H9 (cell line): ENCODE data around the gene THSD4. TPM values are rescaled to one million over a fixed set of nuclear protein-coding genes. Genes with fewer than 3 reads are reported as not detected.
A peak's percentile ranks its signal among the peaks of the same experiment; 100 is the strongest.

Experiments used
- DNase-seq: peaks from one replicate; pipeline ENCODE4 v3.0.0-alpha.2; 2017
- H2AFZ ChIP-seq: one replicate; pipeline ENCODE4 v1.6.1; 2013; ENCODE audit warnings: mild to moderate bottlenecking, low read length, control low read depth, moderate library complexity
- H2AK5ac ChIP-seq: 2 replicates; pipeline ENCODE4 v1.6.1; 2013; ENCODE audit warnings: low read length, control low read depth, mixed read lengths; ENCODE audit not compliant: insufficient read length
- H2BK120ac ChIP-seq: one replicate; pipeline ENCODE4 v1.6.1; 2013; ENCODE audit warnings: low read depth, mild to moderate bottlenecking, low read length, control low read depth, inconsistent platforms; ENCODE audit not compliant: poor library complexity, severe bottlenecking
- H2BK12ac ChIP-seq: 2 replicates; pipeline ENCODE4 v1.6.1; 2013; ENCODE audit warnings: low read length, control low read depth, mixed read lengths, low read depth; ENCODE audit not compliant: insufficient read length
- H2BK15ac ChIP-seq: 2 replicates; pipeline ENCODE4 v1.6.1; 2013; ENCODE audit warnings: low read depth, low read length, control low read depth
- H2BK20ac ChIP-seq: one replicate; pipeline ENCODE4 v1.6.1; 2013; ENCODE audit warnings: low read depth, mild to moderate bottlenecking, low read length, control low read depth, inconsistent platforms; ENCODE audit not compliant: poor library complexity, severe bottlenecking
- H2BK5ac ChIP-seq: 2 replicates; pipeline ENCODE4 v1.6.1; 2013; ENCODE audit warnings: low read length, control low read depth, mixed read lengths; ENCODE audit not compliant: insufficient read length
- H3K14ac ChIP-seq: 2 replicates; pipeline ENCODE4 v1.6.1; 2013; ENCODE audit warnings: low read length, control low read depth; ENCODE audit not compliant: insufficient read depth
- H3K18ac ChIP-seq: 2 replicates; pipeline ENCODE4 v1.6.1; 2013; ENCODE audit warnings: low read depth, mild to moderate bottlenecking, mixed read lengths, low read length, control low read depth; ENCODE audit not compliant: insufficient read length
- H3K23ac ChIP-seq: 2 replicates; pipeline ENCODE4 v1.6.1; 2013; ENCODE audit warnings: low read length, control low read depth, mixed read lengths, low read depth; ENCODE audit not compliant: insufficient read length
- H3K23me2 ChIP-seq: 2 replicates; pipeline ENCODE4 v1.6.1; 2013; ENCODE audit warnings: low read depth, mild to moderate bottlenecking, mixed read lengths, low read length, control low read depth; ENCODE audit not compliant: insufficient read length, poor library complexity, severe bottlenecking
- H3K27ac ChIP-seq: 2 replicates; pipeline ENCODE4 v1.5.1; 2013; ENCODE audit warnings: low read length, control low read depth, mixed read lengths, low read depth; ENCODE audit not compliant: insufficient read length
- H3K27me3 ChIP-seq: 2 replicates; pipeline ENCODE4 v1.6.1; 2013; ENCODE audit warnings: low read length, control low read depth, inconsistent platforms; ENCODE audit not compliant: insufficient read depth
- H3K4ac ChIP-seq: 2 replicates; pipeline ENCODE4 v1.6.1; 2013; ENCODE audit warnings: low read depth, mild to moderate bottlenecking, control low read depth, inconsistent platforms, low read length, moderate library complexity
- H3K4me1 ChIP-seq: 2 replicates; pipeline ENCODE4 v1.6.1; 2013; ENCODE audit warnings: low read length, control low read depth, inconsistent platforms; ENCODE audit not compliant: insufficient read depth
- H3K4me2 ChIP-seq: 2 replicates; pipeline ENCODE4 v1.6.1; 2013; ENCODE audit warnings: low read length, control low read depth, mixed read lengths; ENCODE audit not compliant: insufficient read length, insufficient read depth
- H3K56ac ChIP-seq: 2 replicates; pipeline ENCODE4 v1.6.1; 2013; ENCODE audit warnings: low read depth, mild to moderate bottlenecking, mixed read lengths, low read length, control low read depth; ENCODE audit not compliant: insufficient read length
- H3K79me1 ChIP-seq: 2 replicates; pipeline ENCODE4 v1.6.1; 2013; ENCODE audit warnings: low read depth, mild to moderate bottlenecking, moderate library complexity, low read length, control low read depth, inconsistent platforms; ENCODE audit not compliant: insufficient read depth, poor library complexity, severe bottlenecking
- H3K79me2 ChIP-seq: 2 replicates; pipeline ENCODE4 v1.6.1; 2013; ENCODE audit warnings: low read length, control low read depth, inconsistent platforms; ENCODE audit not compliant: insufficient read depth
- H3K9ac ChIP-seq: 2 replicates; pipeline ENCODE4 v1.6.1; 2013; ENCODE audit warnings: low read length, control low read depth, mixed read lengths; ENCODE audit not compliant: insufficient read length; ENCODE audit errors: extremely low read depth
- H3K9me3 ChIP-seq: one replicate; pipeline ENCODE4 v1.6.1; 2013; ENCODE audit warnings: low read depth, low read length, inconsistent platforms; ENCODE audit not compliant: control insufficient read depth
- H3T11ph ChIP-seq: one replicate; pipeline ENCODE4 v1.6.1; 2013; ENCODE audit warnings: mild to moderate bottlenecking, low read length, control low read depth, inconsistent platforms
- H4K20me1 ChIP-seq: one replicate; pipeline ENCODE4 v1.6.1; 2013; ENCODE audit not compliant: control insufficient read depth, insufficient read length, insufficient read depth
- H4K5ac ChIP-seq: 2 replicates; pipeline ENCODE4 v1.6.1; 2013; ENCODE audit warnings: low read depth, mild to moderate bottlenecking, mixed read lengths, low read length, control low read depth; ENCODE audit not compliant: insufficient read length
- H4K8ac ChIP-seq: replicated peaks from 2 replicates; pipeline ENCODE4 v1.6.1; 2013; ENCODE audit warnings: low read length, control low read depth, mixed read lengths, low read depth; ENCODE audit not compliant: insufficient read length
- H4K91ac ChIP-seq: 2 replicates; pipeline ENCODE4 v1.6.1; 2013; ENCODE audit warnings: low read depth, mild to moderate bottlenecking, moderate library complexity, mixed read lengths, low read length, control low read depth; ENCODE audit not compliant: insufficient read length
- H3K27ac Mint-ChIP-seq, 3 experiments: 2 replicates in 2 of 3; 3 replicates in 1 of 3; pipeline ENCODE4 v1.8.0; 2020 to 2021; ENCODE audit warnings: mixed read lengths in 3 of 3, mild to moderate bottlenecking in 1 of 3, moderate library complexity in 1 of 3
- H3K27me3 Mint-ChIP-seq: 2 replicates; pipeline ENCODE4 v1.8.0; 2021; ENCODE audit warnings: low read depth, mild to moderate bottlenecking, moderate library complexity, mixed read lengths
- H3K36me3 Mint-ChIP-seq, 3 experiments: 2 replicates in 2 of 3; 3 replicates in 1 of 3; pipeline ENCODE4 v1.8.0; 2020 to 2021; ENCODE audit warnings: low read depth in 3 of 3, mixed read lengths in 3 of 3; ENCODE audit not compliant: insufficient read depth in 1 of 3
- H3K4me1 Mint-ChIP-seq, 2 experiments: 2 replicates each; pipeline ENCODE4 v1.8.0; 2020; ENCODE audit warnings: mixed read lengths in 2 of 2
- H3K4me3 Mint-ChIP-seq, 2 experiments: 2 replicates in 1 of 2; 3 replicates in 1 of 2; pipeline ENCODE4 v1.8.0; 2020 to 2021; ENCODE audit warnings: mild to moderate bottlenecking in 2 of 2, mixed read lengths in 2 of 2, moderate library complexity in 1 of 2
- H3K9me3 Mint-ChIP-seq, 2 experiments: 2 replicates in 1 of 2; 3 replicates in 1 of 2; pipeline ENCODE4 v1.8.0; 2020; ENCODE audit warnings: mild to moderate bottlenecking in 2 of 2, mixed read lengths in 2 of 2, moderate library complexity in 1 of 2
- CTCF ChIP-seq: fragments of 200-600 bp; sonication (generic); conservative IDR thresholded peaks from 3 replicates; pipeline ENCODE4 v1.8.0; 2021; ENCODE audit warnings: antibody characterized with exemption, mild to moderate bottlenecking
- WGBS: extraction: QIAGEN DNeasy Blood & Tissue Kit; methylation state at CpG from one replicate; pipeline ENCODE4 v1.1.7; 2013; ENCODE audit warnings: missing lambda C conversion rate, low lambda C conversion rate, mixed read lengths; ENCODE audit not compliant: insufficient read length; ENCODE audit errors: extremely low coverage; 5-methylcytosine and 5-hydroxymethylcytosine counted together
- total RNA-seq: library from RNA; stranded (reverse); gene quantifications from 2 replicates; pipeline ENCODE4 v1.2.1, GENCODE V29; 2021

Gene THSD4
- total RNA-seq, 1 experiment from 2014 or later, result 5.5 TPM

- no peak overlapping the region for H2AFZ ChIP-seq
- no peaks in the 10 kb centered on the region for H3K27me3 ChIP-seq
- H3K9me3 ChIP-seq, result no peaks in the 10 kb centered on the region
- no peak overlapping the region for H3K23ac ChIP-seq
- Mint-ChIP-seq H3K27me3 (no peaks in the 10 kb centered on the region), H3K4me1 (peaks cover 32 to 34% of the 10 kb centered on the region in 2 experiments), H3K4me3 (no peak overlapping the region), H3K27ac (peak overlapping the region in 1 of 3 experiments; percentile 27; a peak in 1 of 7 replicates), H3K9me3 (0 out of 5 replicates have a peak, but pooled peaks cover 0 to 2% of the 10 kb centered on the region in 2 experiments), H3K36me3 (no peaks in the 10 kb centered on the region)
- H2BK12ac ChIP-seq, result no peak overlapping the region
- H3K4ac ChIP-seq, result no peak overlapping the region
- H3K4me1 ChIP-seq, result peaks cover 3% of the 10 kb centered on the region; the same call in 1 of the 2 replicates
- H3K27ac ChIP-seq, result no peak overlapping the region
- no peak overlapping the region for H2BK120ac ChIP-seq
- H2AK5ac ChIP-seq, result no peak overlapping the region
- H3K4me2 ChIP-seq, result no peak overlapping the region
- TF ChIP-seq CTCF, result no peak
- H3K14ac ChIP-seq, result no peak overlapping the region
- no peak overlapping the region for H4K91ac ChIP-seq
- no peak overlapping the region; the same call in 1 of the 2 replicates for H2BK15ac ChIP-seq
- H2BK20ac ChIP-seq, result no peak overlapping the region
- H3K79me1 ChIP-seq, result no peaks in the 10 kb centered on the region
- H3K9ac ChIP-seq, result no peak overlapping the region
- no peak overlapping the region for H3T11ph ChIP-seq
- H3K23me2 ChIP-seq, result no peaks in the 10 kb centered on the region
- H2BK5ac ChIP-seq, result no peak overlapping the region
- WGBS, result no CpG with 5 or more reads among the region's 3 CpGs
- no peak overlapping the region for H4K5ac ChIP-seq
- no peaks in the 10 kb centered on the region for H4K20me1 ChIP-seq
- H3K56ac ChIP-seq, result no peak overlapping the region
- H3K79me2 ChIP-seq, result no peaks in the 10 kb centered on the region
- H4K8ac ChIP-seq, result no peak overlapping the region
- no peak overlapping the region for H3K18ac ChIP-seq
- no peak for DNase-seq
Measured at GRCh38 chr15:71649894-71650293, 534.6 kb downstream of the THSD4 start.
